GM18502 (cell line): ENCODE results near the gene GALNT9.
A peak's percentile ranks its signal among the peaks of the same experiment; 100 is the strongest.

Experiments used
- ATAC-seq: cut with Tn5 transposase; IDR thresholded peaks from one replicate; pipeline ENCODE4 v1.9.1; 2021; ENCODE audit warnings: mild to moderate bottlenecking; ENCODE audit not compliant: unreplicated experiment, poor library complexity

GALNT9 gene

DNA sequence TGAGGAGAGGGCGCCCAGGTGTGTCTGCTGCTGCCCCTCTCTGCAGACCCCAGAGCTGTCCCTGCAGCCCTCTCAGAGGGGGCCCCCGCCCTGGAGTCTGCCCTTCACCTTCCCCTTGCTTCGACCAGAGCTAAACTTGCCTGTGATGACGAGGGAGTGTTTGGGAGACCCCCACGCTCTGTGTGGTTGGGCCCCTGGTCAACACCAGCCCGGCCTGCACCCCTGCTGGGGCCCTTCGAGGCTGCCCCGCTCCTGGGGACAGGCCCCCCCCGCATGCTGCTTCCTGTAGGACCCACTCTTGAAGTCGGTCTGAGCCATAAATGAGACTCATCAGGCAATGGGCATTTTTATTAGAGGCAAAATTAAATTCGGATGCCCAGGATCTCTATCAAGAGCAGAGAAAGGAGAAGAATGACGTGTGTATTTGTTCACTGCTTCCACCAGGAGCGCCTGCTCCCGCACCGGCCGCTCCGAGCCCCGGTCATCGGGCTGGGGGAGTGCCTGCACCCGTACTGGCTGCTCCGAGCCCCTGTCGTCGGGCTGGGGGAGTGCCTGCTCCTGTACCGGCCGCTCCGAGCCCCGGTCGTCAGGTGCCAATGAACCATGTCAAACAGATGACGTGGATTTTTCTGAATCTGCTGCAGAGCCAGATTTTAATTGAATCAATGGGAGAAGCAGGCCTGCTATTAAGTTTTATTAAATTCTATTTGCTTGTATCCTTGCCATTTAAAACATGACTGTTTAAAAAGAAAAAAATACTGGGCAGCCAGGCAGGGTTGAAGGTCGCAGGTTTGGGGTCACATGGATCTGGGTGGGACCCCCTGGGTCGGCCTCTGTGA lies 137.5 kb downstream of the GALNT9 start:
- ATAC-seq, result no peak

DNA sequence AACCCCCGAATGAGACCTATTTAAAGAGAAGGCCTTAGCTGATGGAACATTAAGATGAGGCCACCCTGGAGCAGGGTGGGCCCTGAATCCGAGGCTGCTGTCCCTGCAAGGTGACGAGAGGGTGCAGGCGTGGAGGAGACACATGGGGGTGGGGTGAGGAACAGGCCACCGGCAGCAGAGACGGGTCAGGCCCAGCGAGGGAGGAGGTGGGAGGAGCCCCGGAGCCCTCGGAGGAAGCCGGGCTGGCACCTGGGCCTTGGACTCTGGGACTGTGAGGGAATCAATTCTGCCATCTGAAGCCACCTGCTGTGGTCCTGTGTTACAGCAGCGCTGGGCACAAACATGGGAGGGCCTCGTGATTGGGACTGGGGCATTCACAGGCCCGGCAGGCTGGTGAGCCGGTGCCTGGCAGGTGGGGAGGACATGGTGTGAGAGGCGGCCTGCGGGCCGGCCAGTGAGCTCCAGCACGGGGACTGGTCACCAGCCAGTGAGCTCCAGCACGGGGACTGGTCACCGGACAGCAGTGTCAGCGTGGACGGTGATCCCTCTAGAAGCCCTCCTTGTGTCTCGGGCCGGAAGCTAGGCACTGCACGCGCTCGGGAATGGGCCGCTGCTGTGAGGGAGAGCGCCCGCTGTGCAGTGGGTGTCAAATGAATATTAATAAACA lies 138.4 kb downstream of the GALNT9 start:
- no peak for ATAC-seq

DNA sequence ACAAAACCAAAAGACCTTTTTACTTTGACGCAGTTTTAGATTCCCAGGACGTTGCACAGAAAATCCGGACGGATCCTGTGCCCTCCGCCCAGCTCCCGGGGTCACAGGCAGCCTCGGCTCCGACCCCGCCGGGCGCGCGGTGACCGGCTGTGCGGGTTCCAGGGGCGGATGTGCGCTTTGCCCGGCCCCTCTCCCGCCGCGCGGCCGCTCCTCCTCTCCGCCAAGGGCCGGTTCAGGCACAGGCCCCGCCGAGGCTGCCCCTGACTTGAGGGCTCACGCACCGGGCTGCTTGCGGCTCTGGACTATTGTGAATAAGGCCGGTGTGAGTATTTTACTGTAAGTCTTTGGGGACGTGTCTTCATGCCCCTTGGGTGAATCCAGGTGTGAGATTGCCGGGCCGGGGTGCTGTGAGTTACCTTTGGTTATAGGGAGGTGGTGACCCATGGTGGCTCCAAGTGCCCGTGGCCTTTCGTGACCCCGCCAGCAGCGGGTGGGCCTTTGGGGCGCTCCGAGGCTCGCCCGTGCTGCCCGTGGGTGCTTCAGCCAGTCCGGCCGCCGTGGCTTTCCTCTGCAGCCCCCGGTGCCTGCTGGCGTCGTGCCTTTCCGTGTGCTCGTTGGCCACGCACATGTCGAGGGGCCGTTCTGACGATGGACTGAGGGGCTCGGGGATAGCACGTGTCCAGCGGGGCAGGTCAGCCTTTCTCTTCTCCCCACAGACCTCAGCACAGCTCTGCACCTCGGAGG lies 139.2 kb downstream of the GALNT9 start:
- ATAC-seq, result peak; percentile 29

DNA sequence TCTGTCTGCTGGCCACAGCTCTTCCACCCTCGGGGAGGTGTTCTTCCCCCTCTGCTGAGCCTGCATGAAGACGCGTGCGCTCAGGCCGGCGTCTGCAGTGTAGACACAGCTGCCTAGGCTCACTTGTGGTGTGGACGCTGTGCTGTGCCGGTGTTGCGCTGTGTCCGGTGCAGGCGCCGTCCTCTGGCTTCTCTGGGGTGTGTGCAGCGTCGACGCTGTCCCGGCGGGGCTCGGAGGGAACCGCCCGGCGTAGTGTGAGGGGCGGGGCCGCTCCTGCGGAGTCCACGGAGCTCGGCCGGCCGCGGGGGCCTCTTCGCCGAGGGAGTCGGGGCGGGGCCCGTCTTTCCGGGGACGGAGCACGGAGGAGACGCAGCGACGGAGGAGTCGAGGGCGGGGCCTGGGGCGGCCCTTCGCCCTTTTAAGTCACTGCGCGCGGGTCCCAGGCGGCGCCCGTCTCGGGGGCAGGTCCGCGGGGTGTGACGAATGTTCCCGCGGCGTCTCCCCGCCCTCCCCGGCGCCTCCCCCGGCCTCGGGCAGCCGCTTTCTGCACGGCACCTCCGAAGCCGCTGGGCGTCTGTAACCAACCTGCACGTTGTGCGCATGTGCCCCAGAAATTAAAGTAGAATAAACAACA lies 139.9 kb downstream of the GALNT9 start:
- peak; percentile 94 for ATAC-seq

DNA sequence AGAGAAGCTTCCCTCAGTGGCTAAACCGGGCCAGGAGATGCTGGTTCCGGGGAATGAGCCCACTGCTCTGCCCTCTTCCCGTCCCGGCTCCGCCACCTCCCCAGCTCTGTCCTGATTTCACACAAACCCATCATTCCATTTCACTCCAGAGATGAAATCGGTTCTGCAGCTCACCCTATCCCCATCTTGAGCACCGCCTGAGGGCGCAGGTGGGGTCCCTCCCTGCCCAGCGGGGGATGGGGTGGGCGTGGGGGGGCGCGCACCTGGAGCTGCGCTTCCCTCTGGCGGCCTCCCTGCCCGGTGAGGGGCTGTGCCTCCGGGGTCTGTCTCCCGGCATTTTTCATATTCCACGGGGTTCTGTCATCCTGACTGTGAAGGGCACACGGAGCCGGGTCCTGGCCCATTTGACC lies 140.5 kb downstream of the GALNT9 start:
- no peak for ATAC-seq

DNA sequence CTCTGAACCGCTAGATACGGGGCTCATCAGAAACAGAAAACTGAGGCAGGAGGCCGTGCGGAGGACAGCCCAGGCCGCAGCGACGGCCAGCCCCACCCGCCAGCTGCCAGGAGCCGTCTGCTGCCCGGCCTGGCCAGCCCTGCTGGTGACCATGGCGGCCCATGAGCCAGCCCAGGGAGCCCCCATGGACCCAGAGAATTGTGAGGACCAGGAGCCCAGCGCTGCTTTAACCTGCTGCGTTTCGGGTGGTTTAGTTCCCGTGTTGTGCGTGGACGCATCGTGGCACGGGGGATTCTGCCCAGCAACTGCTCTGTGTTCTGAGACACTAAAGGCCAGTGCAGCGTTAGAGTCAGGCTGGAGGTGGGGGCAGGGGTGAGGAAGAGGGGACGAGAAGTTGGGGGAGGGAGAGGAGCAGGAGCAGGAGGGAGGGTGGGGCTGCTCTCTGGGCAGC lies 140.9 kb downstream of the GALNT9 start:
- ATAC-seq, result no peak

DNA sequence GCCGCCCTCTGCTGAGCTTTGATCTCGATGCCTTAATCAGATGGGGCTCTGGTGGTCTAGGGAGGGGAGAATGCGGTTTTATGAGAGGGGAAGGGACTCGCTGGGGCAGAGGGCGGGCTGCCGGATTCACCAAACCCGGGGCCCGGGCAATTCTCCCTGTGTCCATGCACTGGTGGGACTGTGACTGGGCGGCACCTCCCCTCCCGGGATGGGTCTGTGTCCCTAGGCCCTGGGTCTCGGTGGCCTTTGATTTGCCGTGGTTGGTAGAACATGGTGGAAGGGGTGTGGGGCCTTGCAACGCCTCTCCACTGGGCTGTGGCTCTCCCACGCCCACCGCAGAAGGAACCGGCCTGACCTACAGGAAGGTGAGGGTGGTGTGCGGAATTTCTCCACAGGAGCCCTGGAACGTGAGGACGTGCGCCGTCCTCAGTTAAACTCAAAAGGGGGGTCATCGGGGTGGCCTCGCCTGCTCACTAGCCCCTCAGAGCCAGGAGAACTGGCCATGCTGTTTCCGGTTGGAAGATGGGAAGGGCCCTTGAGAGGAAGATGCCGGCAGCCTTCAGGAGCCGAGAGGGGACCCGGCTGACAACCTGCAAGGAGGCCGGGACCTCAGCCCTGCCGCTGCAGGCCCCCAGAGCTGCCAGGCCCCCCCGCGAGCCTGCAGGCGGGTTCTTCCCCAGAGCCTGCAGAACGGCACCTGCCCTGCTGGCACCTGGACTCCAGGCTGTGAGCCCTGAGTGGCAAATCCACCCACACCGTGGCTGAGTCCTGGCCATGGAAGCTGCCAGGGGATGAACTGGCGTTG lies 141.5 kb downstream of the GALNT9 start:
- ATAC-seq, result no peak

DNA sequence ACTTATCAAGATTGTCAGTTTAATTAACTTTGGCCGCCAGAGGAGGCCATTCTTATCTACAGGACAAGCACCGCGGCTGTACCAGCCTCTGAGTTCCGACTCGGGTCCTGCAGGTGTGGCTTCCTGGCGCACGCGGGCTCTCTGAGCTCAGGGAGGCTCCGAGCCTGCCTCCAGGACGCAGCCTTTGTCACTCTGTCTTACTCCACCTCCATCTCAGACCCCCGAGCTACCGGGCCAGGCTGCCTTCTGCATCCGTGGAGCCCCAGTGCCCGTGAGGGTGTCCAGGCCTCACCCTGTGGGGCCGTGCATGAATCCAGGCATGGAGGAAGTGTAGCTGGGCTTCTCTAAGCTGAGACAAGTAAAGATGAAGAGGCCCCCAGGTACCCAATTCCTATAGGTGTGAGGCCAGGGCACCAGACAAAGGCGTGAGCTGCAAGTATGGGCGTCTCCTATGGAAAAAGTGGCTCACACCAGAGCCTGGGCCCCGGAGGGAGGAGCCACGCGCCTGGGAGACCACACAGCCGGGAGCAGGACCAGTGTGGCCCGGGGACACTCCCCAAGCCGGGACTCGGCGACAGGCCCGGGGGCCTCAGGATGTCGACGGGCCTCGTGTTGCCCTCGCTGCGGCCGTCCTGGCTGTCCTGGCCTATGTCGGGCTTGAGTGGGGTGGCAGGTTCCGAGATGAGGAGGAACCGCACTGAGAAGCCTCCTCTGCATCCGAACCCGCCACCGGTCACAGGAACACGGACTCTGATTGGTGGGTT lies 142.3 kb downstream of the GALNT9 start:
- ATAC-seq, result no peak

DNA sequence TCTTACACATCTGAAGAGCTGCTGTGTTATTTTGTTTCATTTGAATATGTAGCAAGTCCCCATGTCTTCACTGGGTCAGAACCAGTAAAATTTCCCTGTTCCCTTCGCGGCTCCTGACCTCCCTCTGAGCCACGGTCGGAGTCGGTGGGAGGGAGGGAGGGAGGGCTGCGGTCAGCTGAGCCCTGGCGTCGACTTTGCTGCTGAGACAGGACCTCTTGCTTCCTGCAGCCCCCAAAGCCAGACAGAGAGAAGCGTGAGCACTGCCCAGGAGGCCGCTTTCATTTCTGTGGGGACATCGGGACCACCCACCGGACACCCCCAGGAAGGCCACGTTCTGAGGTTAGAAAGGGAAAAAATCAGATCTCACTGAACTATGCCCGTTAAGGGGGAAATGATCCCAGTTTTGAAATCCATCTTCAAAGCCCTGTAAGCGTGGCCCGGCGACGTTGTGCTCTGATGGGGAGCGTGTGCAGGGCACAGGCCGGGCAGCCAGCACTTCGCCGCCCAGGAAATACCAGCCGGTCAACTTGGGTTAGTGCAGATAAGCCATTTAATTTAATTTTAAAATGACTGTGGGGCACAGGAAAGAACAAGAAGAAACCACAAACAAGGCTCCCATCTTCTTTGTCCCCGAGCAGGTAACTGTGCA lies 143.1 kb downstream of the GALNT9 start:
- no peak for ATAC-seq

DNA sequence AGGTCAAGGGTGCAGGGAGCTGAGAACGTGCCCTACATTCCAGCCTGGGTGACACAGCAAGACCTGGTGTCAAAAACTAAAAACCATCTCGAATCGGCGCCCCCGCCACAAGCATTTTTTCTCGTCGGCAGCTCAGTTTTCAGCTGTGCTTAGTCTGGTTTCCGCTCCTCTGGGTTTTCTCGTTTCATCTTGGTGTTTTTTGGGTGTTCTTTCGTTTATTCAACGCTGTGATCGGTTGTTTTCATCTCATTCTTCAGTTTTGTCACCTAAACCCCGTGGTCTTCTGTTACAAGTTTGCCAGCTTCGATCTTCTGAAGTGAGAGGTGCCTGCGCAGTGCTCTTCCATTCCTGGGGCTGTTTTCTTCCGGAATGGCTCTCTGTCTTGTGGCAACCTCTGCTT lies 143.7 kb downstream of the GALNT9 start:
- no peak for ATAC-seq

DNA sequence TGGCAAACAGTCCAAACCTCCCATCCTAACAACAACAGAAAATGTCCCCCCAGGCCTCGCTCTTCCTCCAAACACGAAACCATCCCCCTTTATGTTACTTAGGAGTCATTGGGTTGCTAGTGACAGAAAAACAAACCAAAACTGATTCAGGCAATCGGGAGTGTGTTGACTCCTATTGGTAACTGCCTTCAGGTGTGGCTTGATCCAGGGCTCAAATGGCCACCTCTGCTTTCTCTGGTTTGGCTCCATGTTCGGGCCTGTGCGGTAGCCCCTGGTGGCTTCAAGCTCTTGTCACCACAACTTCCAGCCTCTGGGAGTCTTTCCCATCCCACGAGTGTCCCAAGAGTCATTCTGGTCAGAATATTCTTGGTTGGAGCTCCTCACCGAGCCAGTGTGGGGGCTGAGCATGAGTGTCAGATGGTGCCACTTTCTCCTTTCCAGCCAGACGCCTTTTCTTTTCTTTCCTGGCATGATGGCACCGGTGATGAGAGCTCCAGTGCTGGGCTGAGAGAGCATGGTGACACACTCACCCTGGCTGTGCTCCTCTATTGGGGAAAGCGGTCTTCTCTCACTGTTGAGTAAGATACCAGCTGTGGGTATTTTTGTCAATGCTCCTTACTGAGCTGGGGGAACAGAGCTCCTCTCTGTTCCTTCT lies 146.6 kb downstream of the GALNT9 start:
- no peak for ATAC-seq

DNA sequence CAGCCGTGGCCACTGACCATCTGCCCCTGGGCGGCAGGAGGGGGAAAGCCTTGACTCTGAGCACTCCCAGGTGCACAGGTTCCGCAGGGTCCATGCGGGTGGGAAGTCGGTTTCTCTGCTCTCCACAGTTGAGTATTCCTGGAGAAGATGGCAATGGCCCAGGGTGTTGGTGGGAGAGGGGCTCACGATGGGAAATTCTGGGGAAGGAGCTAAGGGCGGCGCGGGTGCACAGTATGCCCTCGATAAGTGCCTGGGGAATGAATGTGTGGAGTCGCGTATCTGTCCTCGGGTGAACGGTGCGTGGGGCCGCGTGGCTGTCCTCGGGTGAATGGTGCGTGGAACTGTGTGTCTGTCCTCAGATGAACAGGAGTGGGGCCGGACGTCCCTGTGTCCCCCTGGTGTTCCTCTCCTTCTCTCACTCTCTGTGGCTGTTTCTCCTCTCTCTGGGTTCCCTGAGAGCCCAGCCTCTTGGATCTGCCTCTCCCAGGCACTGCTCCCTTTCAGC lies 147.1 kb downstream of the GALNT9 start:
- ATAC-seq, result no peak

DNA sequence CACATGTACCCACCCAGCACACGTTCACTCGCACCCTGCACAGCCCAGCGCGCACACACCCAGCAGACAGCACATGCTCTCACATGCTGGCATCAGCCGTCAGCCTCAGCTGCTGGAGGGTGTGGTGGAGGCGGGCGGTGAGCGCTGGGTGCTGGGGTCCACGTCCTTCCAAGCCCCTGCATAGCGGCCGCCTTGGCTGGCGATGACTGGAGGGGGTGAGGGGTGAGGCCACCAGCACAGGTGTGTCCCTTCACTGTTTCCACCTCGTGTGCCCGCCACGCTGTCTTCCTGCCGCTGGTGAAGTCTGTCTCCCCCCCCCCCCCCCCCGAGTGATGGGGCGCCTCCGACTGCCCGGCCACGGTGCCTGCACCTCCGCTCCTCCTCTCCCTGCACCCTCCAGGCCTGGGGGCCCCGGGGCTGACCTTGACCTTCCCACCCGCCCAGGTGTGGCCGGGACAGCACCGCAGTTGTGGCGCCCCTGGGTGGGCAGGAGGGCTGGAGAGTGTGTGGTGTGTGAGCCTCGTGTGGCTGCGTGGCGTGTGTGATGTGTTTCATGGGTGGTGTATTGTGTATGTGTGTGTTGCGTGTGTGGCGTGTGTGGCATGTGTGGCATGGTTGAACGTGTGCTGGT lies 147.7 kb downstream of the GALNT9 start:
- no peak for ATAC-seq

DNA sequence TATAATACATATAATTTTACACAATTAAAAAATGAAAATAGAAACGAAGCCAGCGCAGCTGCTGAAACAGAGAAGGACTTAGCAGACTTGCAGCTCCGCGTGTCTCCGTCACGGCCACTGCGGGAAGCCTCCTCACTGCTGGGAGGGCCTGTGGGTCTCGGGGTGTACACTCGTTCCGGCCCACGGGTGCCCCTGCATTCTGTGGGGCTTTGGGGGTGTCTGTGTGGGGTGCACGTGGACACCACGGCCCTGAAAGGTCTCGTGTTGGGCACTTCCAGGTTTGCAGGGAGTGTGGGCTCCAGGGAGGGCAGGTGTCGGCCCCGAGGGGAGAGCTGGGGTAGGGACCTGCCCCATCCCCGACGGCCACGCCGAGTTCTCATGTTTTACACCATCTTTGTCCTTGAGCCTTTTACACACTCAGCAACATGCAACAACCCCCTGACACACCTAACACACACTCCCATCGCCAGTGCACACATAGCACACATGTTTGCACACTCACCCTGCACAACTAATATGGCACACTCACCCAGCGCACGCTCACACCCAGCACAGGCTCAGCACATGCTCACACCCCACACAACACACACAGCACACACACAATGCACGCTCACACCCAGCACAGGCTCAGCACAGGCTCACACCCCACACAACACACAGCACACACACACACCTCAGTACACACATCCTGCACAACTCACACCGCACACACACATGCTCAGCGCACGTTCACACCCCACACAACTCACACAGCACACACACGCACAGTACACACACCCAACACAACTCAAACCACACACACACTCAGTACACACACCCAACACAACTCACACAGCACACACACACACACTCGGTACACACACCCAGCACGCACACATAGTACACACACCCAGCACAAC lies 148.5 kb downstream of the GALNT9 start:
- no peak for ATAC-seq

DNA sequence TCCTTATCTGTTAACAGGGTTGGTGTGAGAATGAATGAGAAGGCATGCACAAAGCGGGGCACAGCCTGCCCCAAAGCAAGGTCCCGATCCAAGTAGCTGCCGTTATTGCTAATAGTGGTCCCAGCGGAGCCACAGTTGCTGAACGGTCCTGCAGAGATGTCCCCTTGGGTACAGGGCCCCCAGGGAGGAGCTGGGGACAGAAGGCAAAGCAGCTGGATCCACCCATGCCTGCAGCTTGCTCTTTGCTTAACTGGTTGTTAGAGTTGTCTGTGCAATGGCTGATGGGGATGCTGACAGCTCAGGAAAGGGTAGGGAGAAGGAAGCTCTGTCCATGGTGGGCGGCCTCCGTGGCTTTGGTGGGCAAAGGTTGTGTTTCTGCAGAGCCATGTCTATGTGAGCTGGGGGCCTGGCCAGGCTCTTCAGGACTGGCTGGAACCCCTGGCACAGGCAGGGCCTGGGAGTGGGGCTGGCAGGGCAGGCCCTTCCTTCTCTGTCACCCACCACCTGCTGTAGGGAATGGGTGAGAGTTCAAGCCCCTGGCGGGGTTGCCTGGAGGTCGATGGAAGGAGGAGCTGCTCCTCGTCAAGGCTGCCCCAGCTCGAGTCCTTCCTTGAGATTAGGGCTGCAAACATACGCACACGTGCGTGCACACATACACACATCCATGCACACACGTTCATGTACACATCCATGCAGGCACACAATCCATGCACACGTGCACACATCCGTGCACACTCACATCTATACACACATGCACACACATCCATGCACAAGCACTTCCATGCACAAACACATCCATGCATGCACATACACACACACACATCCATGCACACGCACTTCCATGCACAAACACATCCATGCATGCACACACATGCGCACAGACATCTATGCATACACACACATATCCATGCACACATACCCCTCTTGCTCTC lies 149.7 kb downstream of the GALNT9 start:
- ATAC-seq, result no peak
